ENCODE data around the gene PPFIBP1. TPM values are rescaled to one million over a fixed set of nuclear protein-coding genes. Genes with fewer than 3 reads are reported as not detected.

Gene PPFIBP1
- total RNA-seq, 4 donors from 2014 or later = 15.3 to 52.9 (median 39.8) TPM

DNA sequence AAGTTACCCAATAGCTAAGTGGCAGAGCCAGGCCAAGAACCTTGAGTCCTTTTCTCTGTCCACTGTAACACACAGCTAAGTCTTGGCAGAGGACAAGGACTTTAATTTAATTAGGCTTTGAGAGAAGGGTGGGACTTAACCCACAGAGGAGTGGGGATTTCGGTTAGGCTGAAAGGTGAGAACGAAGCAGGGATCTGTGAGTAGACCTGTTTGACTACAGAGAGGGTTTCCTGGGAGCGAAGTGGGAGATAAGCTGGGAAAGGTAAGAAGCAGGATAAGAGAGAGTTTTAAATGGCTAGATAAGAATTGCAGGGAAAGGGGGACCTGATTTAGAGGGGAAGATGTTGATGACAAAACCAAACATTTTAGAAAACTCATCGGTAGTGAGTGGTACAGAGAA lies 2.0 kb upstream of the PPFIBP1 start:
- Histone ChIP-seq H3K4me1 (peaks cover 0 to 23% (median 13%) of the 10 kb centered on the region in 4 donors), H3K9me3 (no peaks in the 10 kb centered on the region), H3K36me3 (no peaks in the 10 kb centered on the region), H3K27me3 (no peaks in the 10 kb centered on the region), H3K4me3 (no peak overlapping the region), H3K27ac (peak overlapping the region in 1 of 4 donors; percentile 16)
- no peak for DNase-seq
- WGBS, 2 donors (ENCODE audit: low coverage in 1 of 2) = 89 to 93% methylated on average over 3 to 4 of the region's 4 CpGs
- TF ChIP-seq POLR2AphosphoS5 (IDR thresholded peaks at IDR 0.05) = no peak
- no peak for TF ChIP-seq EP300 (IDR thresholded peaks at IDR 0.05; ENCODE audit: low read depth)
- no peak for TF ChIP-seq POLR2A (IDR thresholded peaks at IDR 0.05)
- TF ChIP-seq, protein P1, sequence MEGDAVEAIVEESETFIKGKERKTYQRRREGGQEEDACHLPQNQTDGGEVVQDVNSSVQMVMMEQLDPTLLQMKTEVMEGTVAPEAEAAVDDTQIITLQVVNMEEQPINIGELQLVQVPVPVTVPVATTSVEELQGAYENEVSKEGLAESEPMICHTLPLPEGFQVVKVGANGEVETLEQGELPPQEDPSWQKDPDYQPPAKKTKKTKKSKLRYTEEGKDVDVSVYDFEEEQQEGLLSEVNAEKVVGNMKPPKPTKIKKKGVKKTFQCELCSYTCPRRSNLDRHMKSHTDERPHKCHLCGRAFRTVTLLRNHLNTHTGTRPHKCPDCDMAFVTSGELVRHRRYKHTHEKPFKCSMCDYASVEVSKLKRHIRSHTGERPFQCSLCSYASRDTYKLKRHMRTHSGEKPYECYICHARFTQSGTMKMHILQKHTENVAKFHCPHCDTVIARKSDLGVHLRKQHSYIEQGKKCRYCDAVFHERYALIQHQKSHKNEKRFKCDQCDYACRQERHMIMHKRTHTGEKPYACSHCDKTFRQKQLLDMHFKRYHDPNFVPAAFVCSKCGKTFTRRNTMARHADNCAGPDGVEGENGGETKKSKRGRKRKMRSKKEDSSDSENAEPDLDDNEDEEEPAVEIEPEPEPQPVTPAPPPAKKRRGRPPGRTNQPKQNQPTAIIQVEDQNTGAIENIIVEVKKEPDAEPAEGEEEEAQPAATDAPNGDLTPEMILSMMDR (IDR thresholded peaks at IDR 0.05) = no peak
- intact Hi-C loops (cut with DNase I; ENCODE audit: low total_unique reads) (no loop called here), in situ Hi-C loops (cut with MboI; ENCODE audit: low pct_ligation_motif_present in 1 of 4, low pct_unique_long_range_greater_than_20kb in 1 of 4, low sequenced_read_pairs in 3 of 4) (no loop called here)

GRCh38 chr12:27523305-27523641 lies 733 bp upstream of the PPFIBP1 start:
- WGBS, 2 donors (ENCODE audit: low coverage in 1 of 2) = 0 to 2% methylated on average over 3 to 6 of the region's 6 CpGs

DNA sequence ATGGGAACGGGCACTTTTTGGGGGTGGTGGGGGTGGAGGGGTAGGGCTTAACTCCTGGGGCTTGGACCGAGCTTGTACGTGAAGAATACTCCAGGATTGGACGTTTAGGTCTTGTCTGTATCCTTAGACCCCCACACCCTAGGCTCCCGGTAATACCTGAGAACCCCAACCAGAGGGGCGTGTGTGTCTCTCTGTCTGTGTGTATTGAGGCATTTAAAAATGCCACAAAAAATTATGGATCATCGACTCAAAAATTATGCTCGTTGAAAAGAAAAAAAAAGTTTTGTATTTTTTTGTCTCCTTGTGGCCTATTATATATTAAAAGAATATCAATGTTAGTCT lies 459 bp downstream of the PPFIBP1 start:
- in situ Hi-C loops (cut with MboI; ENCODE audit: low pct_ligation_motif_present in 1 of 4, low pct_unique_long_range_greater_than_20kb in 1 of 4, low sequenced_read_pairs in 3 of 4) = no loop called here
- 0 to 1% methylated on average over 4 to 8 of the region's 8 CpGs for WGBS, 2 donors (ENCODE audit: low coverage in 1 of 2)
- DNase-seq = no peak
- Histone ChIP-seq H3K27me3 (no peaks in the 10 kb centered on the region), H3K27ac (peak overlapping the region; percentile 86 to 94 (median 90)), H3K4me3 (peak overlapping the region; percentile 51 to 92 (median 65)), H3K4me1 (peaks cover 0 to 26% (median 13%) of the 10 kb centered on the region in 4 donors), H3K36me3 (no peaks in the 10 kb centered on the region), H3K9me3 (no peaks in the 10 kb centered on the region)
- intact Hi-C loops (cut with DNase I; ENCODE audit: low total_unique reads) = no loop called here
- TF ChIP-seq POLR2AphosphoS5 (IDR thresholded peaks at IDR 0.05) (no peak), POLR2A (IDR thresholded peaks at IDR 0.05) (no peak), EP300 (IDR thresholded peaks at IDR 0.05; ENCODE audit: low read depth) (no peak)
- TF ChIP-seq, protein P1 (IDR thresholded peaks at IDR 0.05) = peak in 2 of 5 experiments; percentile 21 to 35

More at GRCh38 chr12:27523305-27523641, 733 bp upstream of the PPFIBP1 start:
- Histone ChIP-seq H3K4me1 (peaks cover 0 to 26% (median 13%) of the 10 kb centered on the region in 4 donors), H3K27ac (peak overlapping the region; percentile 86 to 94 (median 90)), H3K36me3 (no peaks in the 10 kb centered on the region), H3K4me3 (peak overlapping the region; percentile 51 to 92 (median 65)), H3K9me3 (no peaks in the 10 kb centered on the region), H3K27me3 (no peaks in the 10 kb centered on the region)
- TF ChIP-seq POLR2AphosphoS5 (IDR thresholded peaks at IDR 0.05) = no peak
- TF ChIP-seq POLR2A (IDR thresholded peaks at IDR 0.05) = no peak
- TF ChIP-seq, protein P1 (IDR thresholded peaks at IDR 0.05) = no peak
- no peak for TF ChIP-seq EP300 (IDR thresholded peaks at IDR 0.05; ENCODE audit: low read depth)
- intact Hi-C loops (cut with DNase I; ENCODE audit: low total_unique reads) (no loop called here), in situ Hi-C loops (cut with MboI; ENCODE audit: low pct_ligation_motif_present in 1 of 4, low pct_unique_long_range_greater_than_20kb in 1 of 4, low sequenced_read_pairs in 3 of 4) (no loop called here)
- no peak for DNase-seq

- DNase-seq = peak; percentile 22
These were observed 1.1 kb downstream of the PPFIBP1 start for GRCh38 chr12:27524839-27525753.

More at GRCh38 chr12:27524839-27525753, 1.1 kb downstream of the PPFIBP1 start:
- WGBS, 2 donors (ENCODE audit: low coverage in 1 of 2) = 2% methylated on average over 14 to 16 of the region's 16 CpGs
- in situ Hi-C loops (cut with MboI; ENCODE audit: low pct_ligation_motif_present in 1 of 4, low pct_unique_long_range_greater_than_20kb in 1 of 4, low sequenced_read_pairs in 3 of 4) (no loop called here), intact Hi-C loops (cut with DNase I; ENCODE audit: low total_unique reads) (no loop called here)
- Histone ChIP-seq H3K9me3 (no peaks in the 10 kb centered on the region), H3K27me3 (no peaks in the 10 kb centered on the region), H3K27ac (peak overlapping the region; percentile 86 to 94 (median 90)), H3K36me3 (no peaks in the 10 kb centered on the region), H3K4me1 (peaks cover 0 to 26% (median 13%) of the 10 kb centered on the region in 4 donors), H3K4me3 (peak overlapping the region; percentile 51 to 92 (median 65))
- TF ChIP-seq POLR2AphosphoS5 (IDR thresholded peaks at IDR 0.05) = no peak
- TF ChIP-seq, protein P1 (IDR thresholded peaks at IDR 0.05) = peak in 1 of 5 experiments; percentile 8
